GM15510 (cell line): Measurements from ENCODE around the gene SLC37A1.

Source experiments
- POLR2A ChIP-seq: IDR thresholded peaks from 3 replicates; pipeline ENCODE4 v1.6.1; 2011; ENCODE audit warnings: borderline replicate concordance; ENCODE audit not compliant: insufficient read length; ENCODE audit errors: extremely low read depth

The SLC37A1 gene

DNA sequence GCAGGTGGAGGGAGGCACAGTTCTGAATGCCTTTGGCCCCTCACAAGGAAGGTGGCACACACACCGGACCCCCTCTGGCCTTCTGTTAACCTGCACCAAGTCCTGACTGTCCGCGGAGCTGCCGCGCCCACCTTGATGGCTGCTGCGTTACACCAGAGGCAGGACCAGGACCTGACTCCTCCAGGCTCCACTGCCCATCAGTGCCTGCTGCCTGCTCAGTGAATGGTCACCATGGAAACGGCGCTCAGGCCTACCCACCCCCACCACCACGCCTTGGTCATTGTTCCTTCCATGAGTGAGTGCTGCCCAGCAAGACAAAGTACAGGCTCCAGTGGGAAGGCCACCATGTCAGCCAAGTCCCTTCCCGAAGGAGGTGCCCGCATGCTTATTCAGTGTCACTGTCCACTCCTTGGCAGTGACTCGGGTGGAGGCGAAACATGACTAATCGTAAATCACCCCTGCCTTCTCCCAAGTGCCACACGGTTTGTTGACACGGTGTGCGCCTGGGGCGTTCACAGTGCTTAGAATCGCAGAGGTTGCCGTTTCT is 57.3 kb downstream of the SLC37A1 start:
- no peak for TF ChIP-seq POLR2A

- no peak for TF ChIP-seq POLR2A
These were observed 57.9 kb downstream of the SLC37A1 start for GRCh38 chr21:42571391-42572150.

DNA sequence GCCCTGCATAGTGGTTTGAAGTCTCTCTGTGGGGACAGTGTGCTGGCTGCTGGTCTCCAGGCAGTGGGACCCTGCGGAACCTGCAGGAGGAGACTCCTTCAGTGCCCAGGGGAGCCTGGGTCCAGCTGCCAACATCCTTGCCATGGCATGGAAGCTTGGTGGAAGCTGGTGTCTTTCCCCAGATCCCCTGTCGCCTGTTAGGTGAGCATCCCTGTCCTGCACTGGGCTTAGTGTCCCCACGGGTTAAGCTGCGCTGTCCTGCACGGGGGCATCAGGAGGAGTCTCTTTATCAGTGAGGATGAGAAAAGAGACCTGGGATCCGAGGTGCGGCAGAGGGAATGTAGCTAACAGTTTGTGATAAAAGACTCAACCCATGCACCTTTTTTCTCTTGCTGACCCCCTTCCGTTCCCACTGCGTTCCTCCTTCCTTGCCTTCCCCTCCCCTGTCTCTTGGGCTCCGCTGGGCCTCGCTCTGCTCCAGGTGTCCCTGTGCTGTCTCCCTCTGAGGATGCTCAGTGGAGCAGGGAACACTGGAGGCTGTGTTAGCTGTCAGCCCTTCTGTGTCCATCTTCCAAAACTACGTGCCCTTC is 59.3 kb downstream of the SLC37A1 start:
- TF ChIP-seq POLR2A, result no peak

- no peak for TF ChIP-seq POLR2A
These were observed 60.8 kb downstream of the SLC37A1 start for GRCh38 chr21:42574234-42575027.

DNA sequence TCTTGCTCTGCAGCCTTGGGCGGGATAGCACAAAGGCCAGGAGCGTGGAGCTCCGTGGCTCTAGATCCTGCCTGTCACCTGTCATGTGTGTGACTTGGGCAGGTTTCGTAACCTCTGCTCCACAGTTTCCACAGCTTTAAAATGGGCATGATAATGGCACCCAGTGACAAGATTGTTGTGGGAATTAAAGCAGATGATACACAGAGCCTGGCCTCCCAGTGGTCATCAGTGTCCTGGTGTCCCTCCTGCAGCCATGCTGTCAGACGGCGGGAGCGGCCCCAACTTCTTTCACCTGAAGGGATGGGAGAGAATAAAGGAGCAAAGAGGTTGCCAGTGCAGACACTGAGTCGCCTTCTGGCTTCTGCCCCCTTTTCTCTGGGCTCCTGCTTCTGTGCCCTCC is 61.5 kb downstream of the SLC37A1 start:
- TF ChIP-seq POLR2A, result no peak

GRCh38 chr21:42576639-42577038 is 63.0 kb downstream of the SLC37A1 start:
- no peak for TF ChIP-seq POLR2A

GRCh38 chr21:42578034-42578433 is 64.4 kb downstream of the SLC37A1 start:
- TF ChIP-seq POLR2A, result no peak

DNA sequence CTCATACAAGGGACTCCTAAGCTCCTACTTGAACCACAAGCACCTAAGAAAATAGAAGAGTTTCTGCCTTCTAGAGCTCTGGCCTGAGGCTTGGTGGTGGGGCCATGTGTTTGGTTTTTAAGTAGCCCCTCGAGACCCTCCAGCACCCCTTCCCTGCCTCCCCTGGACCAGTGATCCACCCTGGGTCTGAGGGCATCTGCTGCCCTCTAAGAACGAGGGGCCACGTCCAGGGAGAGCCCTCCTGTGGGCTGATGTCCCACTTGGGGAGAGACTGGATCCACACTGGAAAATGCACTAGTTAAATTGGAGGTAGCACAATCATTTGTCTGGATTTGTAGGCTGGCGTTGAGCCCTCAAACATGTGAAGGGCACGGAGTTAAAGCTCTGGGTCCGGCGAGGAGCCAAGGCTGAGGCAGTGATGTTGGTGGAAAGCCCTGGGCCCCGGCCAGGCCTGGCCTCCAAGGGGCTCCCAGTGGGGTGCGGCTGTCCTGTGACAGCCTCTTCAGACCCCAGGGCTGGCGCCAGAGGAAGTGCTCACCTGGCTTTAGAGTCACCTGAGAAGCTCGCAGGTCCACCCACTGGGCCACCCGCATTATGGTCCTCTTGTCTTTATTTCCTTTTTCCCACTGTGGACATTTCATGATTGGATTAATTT is 65.2 kb downstream of the SLC37A1 start:
- TF ChIP-seq POLR2A, result no peak

DNA sequence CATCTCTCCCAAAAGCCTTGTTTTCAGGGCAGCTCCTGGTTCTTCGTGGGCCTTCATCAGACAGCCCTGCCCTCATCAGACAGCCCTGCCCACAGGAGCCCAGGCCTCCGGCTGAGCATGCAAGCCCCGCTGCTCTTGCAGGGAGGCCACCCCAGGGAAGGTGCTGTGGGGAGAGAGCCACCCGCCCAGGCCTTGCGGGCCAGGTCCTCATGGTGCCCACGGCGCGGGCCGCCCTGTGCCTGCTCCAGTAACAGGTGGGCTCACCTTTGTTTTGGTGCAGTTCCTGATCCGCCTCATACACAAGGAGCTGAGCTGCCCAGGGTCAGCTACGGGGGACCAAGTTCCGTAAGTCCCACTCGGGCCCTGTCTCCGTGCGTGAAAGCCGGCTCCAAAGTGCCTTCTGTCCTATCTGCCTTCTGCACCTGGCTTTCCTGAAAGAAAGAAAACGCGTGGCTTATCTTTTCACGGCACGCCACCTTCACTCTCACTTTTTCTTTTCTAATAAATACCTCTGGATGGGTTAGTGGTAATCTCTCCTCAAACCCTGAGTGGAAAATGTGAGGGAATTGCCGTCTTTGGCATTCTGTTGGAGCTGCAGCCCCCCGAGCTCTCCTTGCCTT is 65.9 kb downstream of the SLC37A1 start:
- TF ChIP-seq POLR2A, result no peak

- no peak for TF ChIP-seq POLR2A
These were observed 66.6 kb downstream of the SLC37A1 start for GRCh38 chr21:42580076-42580792.

GRCh38 chr21:42580793-42581321 is 67.2 kb downstream of the SLC37A1 start:
- no peak for TF ChIP-seq POLR2A

- no peak for TF ChIP-seq POLR2A
These were observed 67.8 kb downstream of the SLC37A1 start for GRCh38 chr21:42581336-42581992.
